A549 treated with AZD9567 at 1 μM for 4 hours (cell line): ENCODE results near the gene STOX1. TPM values are rescaled to one million over a fixed set of nuclear protein-coding genes. Genes with fewer than 3 reads are reported as not detected.

Source experiments
- total RNA-seq: library from RNA; stranded (reverse); fragments of 200-300 nt; extraction: Qiagen RNA extraction; gene quantifications from 5 replicates; pipeline ENCODE4 v1.2.3, GENCODE V29; 2022; ENCODE audit not compliant: insufficient read depth

STOX1 gene
- total RNA-seq, result 0.73 to 1.7 TPM (median 0.89 TPM) in 5 replicates

GRCh38 chr10:68826764-68827591, at the start of gene STOX1:
STOX1 (plus strand) TSS chr10:68827531; CDS start chr10:68827624, 93 bp downstream.

GRCh38 chr10:68901105-68901927, 74.0 kb downstream of the STOX1 start, which contains the start of gene DDX50:
DDX50 (plus strand) TSS chr10:68901315; CDS start chr10:68901385, 70 bp downstream.

Other genes starting within 250 kb of the STOX1 start
- gene CCAR1, start 106.3 kb upstream of the STOX1 start, total RNA-seq, result 60.0 to 66.4 TPM (median 63.3 TPM) in 5 replicates
- 34.7 to 46.2 TPM (median 36.8 TPM) in 5 replicates for gene DDX50, start 73.8 kb downstream of the STOX1 start, total RNA-seq
- 120 to 164 TPM (median 134 TPM) in 5 replicates for gene DDX21, start 128.6 kb downstream of the STOX1 start, total RNA-seq
- 38.3 to 63.2 TPM (median 45.9 TPM) in 5 replicates for gene KIFBP, start 161.3 kb downstream of the STOX1 start, total RNA-seq